Stimulated activated naive CD8-positive, alpha-beta T cell treated with anti-CD3 and anti-CD28 coated beads, Interleukin-15, Interleukin-2, amounts not matched to agents 100 ng/mL and 50 ng/mL, for 24 hours (primary cell): ENCODE results near the gene PINK1.

ENCODE experiments used
- H3K27ac Mint-ChIP-seq: one replicate; pipeline ENCODE4 v1.8.0; 2021; ENCODE audit warnings: mild to moderate bottlenecking, mixed read lengths
- H3K27me3 Mint-ChIP-seq: one replicate; pipeline ENCODE4 v1.8.0; 2021; ENCODE audit warnings: mixed read lengths
- H3K36me3 Mint-ChIP-seq: one replicate; pipeline ENCODE4 v1.8.0; 2021; ENCODE audit warnings: low read depth, mixed read lengths
- H3K4me1 Mint-ChIP-seq: one replicate; pipeline ENCODE4 v1.8.0; 2021; ENCODE audit warnings: low read depth, mixed read lengths
- H3K4me3 Mint-ChIP-seq: one replicate; pipeline ENCODE4 v1.8.0; 2021; ENCODE audit warnings: mild to moderate bottlenecking, mixed read lengths
- H3K9me3 Mint-ChIP-seq: one replicate; pipeline ENCODE4 v1.8.0; 2021; ENCODE audit warnings: mixed read lengths

The PINK1 gene

DNA sequence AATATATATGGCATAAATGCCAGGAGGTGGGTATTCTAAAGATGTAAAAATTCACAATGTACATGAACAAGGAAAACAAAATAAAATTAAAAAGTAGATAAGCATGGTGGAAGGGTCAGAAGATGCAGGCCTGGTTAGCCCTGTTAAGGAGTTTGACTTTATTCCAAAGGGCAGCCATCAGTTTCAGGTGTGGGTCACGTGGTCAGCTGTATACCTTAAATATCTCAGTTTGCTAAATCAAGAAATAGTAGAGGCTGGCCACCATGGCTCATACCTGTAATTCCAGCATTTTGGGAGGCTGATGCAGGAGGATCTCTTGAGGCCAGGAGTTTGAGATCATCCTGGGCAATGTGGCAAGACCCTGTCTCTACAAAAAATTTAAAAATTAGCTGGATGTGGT is 8.5 kb upstream of the PINK1 start:
- Mint-ChIP-seq H3K9me3 (peaks cover 3% of the 10 kb centered on the region), H3K27ac (no peak overlapping the region), H3K4me3 (no peak overlapping the region), H3K27me3 (peaks cover 27% of the 10 kb centered on the region), H3K4me1 (no peaks in the 10 kb centered on the region), H3K36me3 (no peaks in the 10 kb centered on the region)

DNA sequence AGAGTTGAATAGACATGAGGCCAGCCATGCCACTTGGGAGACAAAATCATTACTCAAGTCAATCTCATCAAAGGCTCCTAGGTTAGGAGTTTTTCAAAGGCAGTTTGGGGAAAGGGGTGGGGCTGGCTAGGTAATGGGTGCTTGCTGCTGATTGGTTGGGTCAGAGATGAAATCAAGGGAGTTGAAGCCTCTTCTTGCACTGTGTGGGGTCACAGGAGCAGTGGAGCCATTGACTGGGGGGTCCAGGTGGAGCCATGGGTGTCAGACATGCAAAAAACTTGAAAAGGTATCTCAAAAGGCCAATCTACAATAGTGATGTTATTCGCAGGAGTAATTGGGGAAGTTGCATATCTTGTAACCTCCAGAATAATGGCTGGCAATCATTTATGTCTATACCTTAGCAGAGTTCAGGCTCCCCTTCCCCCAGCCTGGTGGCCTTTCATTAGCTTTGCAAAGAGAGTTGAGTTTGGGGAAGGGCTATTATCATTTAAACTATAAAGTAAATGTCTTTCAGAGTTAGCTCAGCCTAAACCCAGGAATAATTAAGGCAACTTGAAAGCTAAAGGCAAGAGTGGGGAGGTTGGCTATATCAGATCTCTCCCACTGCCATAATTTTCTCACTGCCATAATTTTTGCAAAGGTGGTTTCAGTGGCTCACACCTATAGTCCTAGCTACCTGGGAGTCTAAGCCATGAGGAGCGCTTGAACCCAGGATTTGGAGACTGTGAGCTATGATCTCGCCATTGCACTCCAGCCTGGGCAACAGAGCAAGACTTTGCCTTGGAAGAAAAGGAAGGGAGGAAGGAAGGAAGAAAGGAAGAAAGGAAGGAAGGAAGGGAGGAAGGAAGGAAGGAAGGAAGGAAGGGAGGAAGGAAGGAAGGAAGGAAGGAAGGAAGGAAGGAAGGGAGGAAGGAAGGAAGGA is 7.8 kb upstream of the PINK1 start:
- no peak overlapping the region for H3K27ac Mint-ChIP-seq
- peaks cover 3% of the 10 kb centered on the region for H3K9me3 Mint-ChIP-seq
- no peaks in the 10 kb centered on the region for H3K4me1 Mint-ChIP-seq
- peaks cover 24% of the 10 kb centered on the region for H3K27me3 Mint-ChIP-seq
- no peak overlapping the region for H3K4me3 Mint-ChIP-seq
- H3K36me3 Mint-ChIP-seq, result no peaks in the 10 kb centered on the region

DNA sequence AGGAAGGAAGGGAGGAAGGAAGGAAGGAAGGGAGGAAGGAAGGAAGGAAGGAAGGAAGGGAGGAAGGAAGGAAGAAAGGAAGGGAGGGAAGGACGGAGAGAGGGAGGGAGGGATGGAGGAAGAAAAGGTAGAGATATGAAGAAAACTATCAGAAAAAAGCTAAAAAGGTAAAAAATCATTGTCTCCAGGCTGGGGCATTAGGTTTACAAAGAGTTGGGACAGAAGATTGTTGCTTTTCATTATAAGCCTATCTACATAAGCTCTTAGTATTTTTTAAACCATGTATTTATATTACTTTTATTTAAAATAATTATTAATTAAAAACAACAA is 7.2 kb upstream of the PINK1 start:
- H3K27me3 Mint-ChIP-seq, result peaks cover 24% of the 10 kb centered on the region
- H3K9me3 Mint-ChIP-seq, result peaks cover 3% of the 10 kb centered on the region
- H3K4me3 Mint-ChIP-seq, result no peak overlapping the region
- H3K4me1 Mint-ChIP-seq, result no peaks in the 10 kb centered on the region
- no peaks in the 10 kb centered on the region for H3K36me3 Mint-ChIP-seq
- H3K27ac Mint-ChIP-seq, result no peak overlapping the region

DNA sequence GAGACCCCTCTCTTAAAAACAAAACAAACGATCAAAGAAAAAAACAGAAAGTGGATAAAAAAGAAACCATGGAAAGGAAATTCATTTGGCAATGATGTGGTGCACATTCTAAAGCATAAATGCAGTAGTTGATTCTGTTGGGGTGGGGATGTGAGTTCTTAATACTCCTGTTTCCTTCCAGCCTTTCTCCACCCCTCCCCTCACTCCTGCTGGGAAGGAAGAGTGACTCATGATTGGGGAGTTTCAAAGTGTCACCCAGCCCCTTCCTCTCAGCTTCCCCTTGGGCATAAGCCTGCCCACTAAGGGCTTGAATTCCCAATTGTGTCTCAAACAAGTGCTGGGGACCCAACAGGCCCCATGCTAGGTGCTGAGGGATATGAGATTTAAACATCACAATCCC is 6.7 kb upstream of the PINK1 start:
- Mint-ChIP-seq H3K27me3 (peaks cover 24% of the 10 kb centered on the region), H3K27ac (no peak overlapping the region), H3K9me3 (peaks cover 3% of the 10 kb centered on the region), H3K4me3 (no peak overlapping the region), H3K4me1 (no peaks in the 10 kb centered on the region), H3K36me3 (no peaks in the 10 kb centered on the region)

DNA sequence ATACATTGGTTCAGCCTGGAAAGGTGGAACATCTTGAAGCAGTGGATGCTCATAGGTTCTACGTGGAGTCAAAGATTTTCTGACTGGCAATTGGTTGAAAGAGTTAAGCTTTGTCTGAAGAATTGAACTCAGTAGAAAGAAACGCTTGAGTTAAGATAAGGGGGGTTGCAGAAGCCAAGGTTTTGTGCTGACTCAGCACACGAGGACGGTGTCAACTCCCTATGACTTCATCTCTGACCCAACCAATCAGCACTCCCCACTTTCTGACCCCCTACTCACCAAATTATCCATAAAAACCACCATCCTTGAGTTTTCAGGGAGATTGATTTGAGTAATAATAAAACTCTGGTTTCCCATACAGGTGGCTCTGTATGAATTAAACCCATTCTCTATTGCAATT is 2.5 kb upstream of the PINK1 start:
- H3K27ac Mint-ChIP-seq, result no peak overlapping the region
- peaks cover 12% of the 10 kb centered on the region for H3K4me1 Mint-ChIP-seq
- peaks cover 20% of the 10 kb centered on the region for H3K27me3 Mint-ChIP-seq
- no peak overlapping the region for H3K4me3 Mint-ChIP-seq
- H3K36me3 Mint-ChIP-seq, result no peaks in the 10 kb centered on the region
- peaks cover 3% of the 10 kb centered on the region for H3K9me3 Mint-ChIP-seq

DNA sequence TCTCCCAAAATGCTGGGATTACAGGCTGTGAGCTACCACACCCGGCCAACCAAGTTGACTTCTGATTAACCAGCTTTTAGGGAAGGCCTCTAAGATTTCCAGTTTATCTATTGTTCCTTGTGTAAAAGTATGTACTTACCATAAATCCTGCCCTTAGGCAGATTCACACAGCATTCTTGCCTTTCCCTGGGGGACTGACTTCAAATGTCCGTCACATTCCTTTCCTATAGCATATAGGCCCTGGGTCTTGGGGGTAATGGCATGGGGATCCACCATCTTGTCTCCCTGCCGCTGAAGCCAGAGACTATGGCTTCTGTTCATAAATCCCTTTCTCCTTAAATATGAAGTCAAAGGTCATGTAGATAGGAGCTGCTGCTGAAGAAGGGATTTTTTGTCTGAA is 872 bp upstream of the PINK1 start:
- Mint-ChIP-seq H3K4me1 (peaks cover 12% of the 10 kb centered on the region), H3K36me3 (no peaks in the 10 kb centered on the region), H3K4me3 (peak overlapping the region; percentile 67), H3K27me3 (peaks cover 10% of the 10 kb centered on the region), H3K9me3 (peaks cover 1% of the 10 kb centered on the region), H3K27ac (no peak overlapping the region)

DNA sequence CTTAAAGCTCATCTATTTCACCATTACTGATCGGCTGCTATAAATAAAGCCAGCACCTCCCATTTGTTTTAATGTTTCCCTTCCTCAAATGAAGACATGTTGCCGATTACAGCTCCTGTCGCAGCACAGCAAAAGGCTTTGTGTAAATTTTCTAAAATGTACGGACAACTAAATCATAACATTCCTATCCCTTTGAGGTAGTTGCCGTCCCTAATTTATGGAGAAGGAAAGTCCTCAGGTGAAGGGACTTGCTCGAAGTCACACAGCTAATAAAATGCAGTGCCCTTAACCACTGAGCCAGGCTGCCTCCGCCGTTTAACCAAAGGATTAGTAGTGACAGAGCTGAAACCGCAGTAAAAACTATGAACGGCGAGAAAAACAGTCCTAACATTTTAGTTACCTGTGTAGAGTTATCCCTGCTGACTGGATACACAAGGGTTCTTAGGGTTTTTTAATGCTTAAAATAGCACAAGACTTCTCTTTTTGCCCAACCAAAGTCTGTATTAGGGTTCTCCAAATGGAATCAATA is 871 bp downstream of the PINK1 start:
- no peak overlapping the region for H3K27ac Mint-ChIP-seq
- peaks cover 12% of the 10 kb centered on the region for H3K4me1 Mint-ChIP-seq
- H3K9me3 Mint-ChIP-seq, result no peaks in the 10 kb centered on the region
- no peaks in the 10 kb centered on the region for H3K27me3 Mint-ChIP-seq
- H3K4me3 Mint-ChIP-seq, result peak overlapping the region; percentile 83
- peaks cover 3% of the 10 kb centered on the region for H3K36me3 Mint-ChIP-seq

DNA sequence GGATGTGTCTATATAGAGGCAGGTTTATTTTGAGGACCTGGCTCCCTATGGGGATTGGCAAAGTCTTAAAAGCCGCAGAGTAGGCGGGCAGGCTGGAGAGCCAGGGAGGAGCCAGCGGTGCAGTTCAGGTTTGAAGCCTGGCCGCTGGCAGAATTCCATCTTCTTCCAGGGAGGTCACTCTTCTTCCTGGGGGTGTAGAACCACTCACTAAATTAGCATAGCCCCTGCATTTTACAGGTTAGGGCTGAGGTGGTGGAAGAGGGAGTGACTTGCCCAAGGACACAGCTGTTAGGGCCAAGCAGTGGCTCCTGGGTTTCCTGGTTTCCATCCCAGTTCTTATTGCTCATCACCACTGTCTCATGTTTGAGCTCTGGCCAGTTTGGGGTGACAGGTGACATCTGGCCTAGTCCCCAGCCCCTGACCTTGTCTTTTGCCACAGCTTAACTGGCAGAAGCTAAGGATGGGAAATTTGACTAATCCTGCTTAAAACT is 1.4 kb downstream of the PINK1 start:
- H3K9me3 Mint-ChIP-seq, result no peaks in the 10 kb centered on the region
- H3K4me3 Mint-ChIP-seq, result peak overlapping the region; percentile 83
- no peaks in the 10 kb centered on the region for H3K27me3 Mint-ChIP-seq
- no peak overlapping the region for H3K27ac Mint-ChIP-seq
- peaks cover 5% of the 10 kb centered on the region for H3K36me3 Mint-ChIP-seq
- peaks cover 12% of the 10 kb centered on the region for H3K4me1 Mint-ChIP-seq

DNA sequence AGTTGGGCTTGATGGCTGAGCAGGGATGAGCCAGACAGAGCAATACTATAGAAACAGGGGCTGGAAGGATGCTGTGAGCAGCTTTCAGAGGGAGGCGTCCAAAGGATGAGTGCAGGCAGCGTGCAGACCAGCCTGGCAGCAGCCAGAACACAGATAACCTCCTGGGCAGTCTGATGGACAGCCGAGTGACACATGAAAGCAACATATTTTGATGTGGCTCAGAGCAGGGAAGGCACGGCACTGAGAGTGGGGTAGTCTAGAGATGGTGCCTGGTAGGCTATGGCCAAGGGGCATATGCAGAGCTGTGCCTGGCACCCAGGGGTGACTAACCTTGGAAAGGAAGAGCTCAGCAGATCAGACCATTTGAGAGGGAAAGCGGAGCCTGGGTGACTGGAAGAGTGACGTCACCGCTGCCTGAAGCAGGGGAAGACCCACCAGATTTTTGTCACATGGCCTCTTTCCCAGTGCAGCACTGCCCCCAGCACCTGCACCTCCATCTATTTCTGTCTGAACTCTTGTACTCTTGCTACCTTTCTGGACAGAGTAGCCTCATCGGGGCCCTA is 3.6 kb downstream of the PINK1 start:
- no peaks in the 10 kb centered on the region for H3K9me3 Mint-ChIP-seq

DNA sequence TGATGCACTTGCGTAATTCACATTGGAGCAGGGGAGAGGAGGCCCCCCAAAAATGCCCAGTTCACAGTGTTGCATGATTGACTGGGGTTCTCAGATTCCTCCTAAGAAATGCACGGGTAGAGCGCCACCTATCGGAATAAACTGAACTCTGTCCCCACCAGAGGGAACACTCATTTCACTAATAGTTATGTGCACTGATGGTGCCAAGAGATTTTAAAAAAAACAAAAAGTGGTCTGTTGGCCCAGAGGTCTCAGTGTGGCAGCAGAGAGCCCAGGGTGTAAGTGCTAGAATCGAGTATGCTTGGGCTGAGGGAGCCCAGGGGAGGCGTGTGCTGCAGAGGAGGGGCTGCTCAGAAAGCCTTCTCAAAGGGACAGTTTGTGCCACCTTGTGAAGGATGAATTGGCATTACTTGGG is 6.9 kb downstream of the PINK1 start:
- Mint-ChIP-seq H3K36me3 (peaks cover 5% of the 10 kb centered on the region), H3K27ac (no peak overlapping the region), H3K4me3 (no peak overlapping the region), H3K9me3 (no peaks in the 10 kb centered on the region), H3K27me3 (no peaks in the 10 kb centered on the region), H3K4me1 (no peaks in the 10 kb centered on the region)

More for the DNA sequence above, 3.6 kb downstream of the PINK1 start:
- Mint-ChIP-seq H3K27me3 (no peaks in the 10 kb centered on the region), H3K36me3 (peaks cover 5% of the 10 kb centered on the region), H3K4me3 (no peak overlapping the region), H3K27ac (no peak overlapping the region), H3K4me1 (peaks cover 12% of the 10 kb centered on the region)

DNA sequence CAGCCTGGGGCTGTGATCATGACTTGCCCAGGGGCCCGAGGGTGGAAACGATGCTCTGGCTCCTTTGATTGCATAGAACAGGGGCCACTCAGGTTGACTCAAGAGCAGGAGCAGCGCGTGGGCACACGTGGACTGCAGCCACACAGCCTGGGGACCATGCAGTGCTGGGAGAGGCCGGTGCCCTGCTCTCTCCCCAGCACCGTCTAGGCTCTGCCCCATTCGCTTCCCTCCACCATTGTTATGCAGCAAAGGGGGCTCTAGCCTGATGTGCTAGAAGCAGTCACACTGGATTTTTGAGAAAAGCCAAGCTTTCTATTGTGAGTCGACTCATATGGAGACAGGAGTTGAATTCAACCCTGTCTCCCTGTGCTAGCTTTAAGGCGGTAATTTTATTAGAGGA is 8.7 kb downstream of the PINK1 start:
- Mint-ChIP-seq H3K9me3 (no peaks in the 10 kb centered on the region), H3K27ac (no peak overlapping the region), H3K36me3 (peaks cover 5% of the 10 kb centered on the region), H3K4me3 (no peak overlapping the region), H3K27me3 (no peaks in the 10 kb centered on the region), H3K4me1 (no peaks in the 10 kb centered on the region)

DNA sequence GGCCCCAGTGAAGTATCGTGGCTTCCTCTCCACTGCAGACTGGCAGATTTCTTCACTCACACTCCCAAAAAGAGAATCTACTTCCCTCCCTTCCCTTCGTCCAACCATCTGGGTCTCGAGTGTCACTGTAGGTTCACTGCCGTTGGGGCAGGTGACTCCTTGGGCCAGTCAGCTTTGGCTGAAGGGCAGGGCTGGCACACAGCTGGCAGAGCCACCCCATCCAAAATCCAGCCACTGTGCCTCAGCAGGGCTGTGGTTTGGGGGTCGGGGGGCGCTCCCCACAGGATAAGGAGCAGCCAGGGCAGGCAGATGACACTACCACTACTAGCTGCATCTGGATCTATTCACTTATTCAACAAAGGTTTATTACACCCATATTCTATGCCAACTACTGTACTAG is 9.8 kb downstream of the PINK1 start:
- Mint-ChIP-seq H3K36me3 (peaks cover 5% of the 10 kb centered on the region), H3K27me3 (no peaks in the 10 kb centered on the region), H3K4me3 (no peak overlapping the region), H3K27ac (no peak overlapping the region), H3K9me3 (no peaks in the 10 kb centered on the region), H3K4me1 (no peaks in the 10 kb centered on the region)

DNA sequence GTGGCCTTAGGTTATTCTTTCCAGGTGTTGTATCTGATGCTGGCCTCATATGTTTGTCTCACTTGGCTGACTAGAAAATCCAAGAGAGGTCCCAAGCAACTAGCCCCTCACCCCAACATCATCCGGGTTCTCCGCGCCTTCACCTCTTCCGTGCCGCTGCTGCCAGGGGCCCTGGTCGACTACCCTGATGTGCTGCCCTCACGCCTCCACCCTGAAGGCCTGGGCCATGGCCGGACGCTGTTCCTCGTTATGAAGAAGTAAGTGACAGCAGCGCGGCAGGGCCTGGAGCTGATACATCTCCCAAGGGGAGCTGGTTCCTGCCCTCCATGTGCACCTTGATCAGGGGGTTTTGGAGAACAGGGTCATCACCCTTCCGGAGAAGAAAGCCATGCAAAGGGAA is 11.2 kb downstream of the PINK1 start:
- Mint-ChIP-seq H3K27me3 (no peaks in the 10 kb centered on the region), H3K27ac (no peak overlapping the region), H3K9me3 (no peaks in the 10 kb centered on the region), H3K4me1 (no peaks in the 10 kb centered on the region), H3K36me3 (peaks cover 5% of the 10 kb centered on the region), H3K4me3 (no peak overlapping the region)

DNA sequence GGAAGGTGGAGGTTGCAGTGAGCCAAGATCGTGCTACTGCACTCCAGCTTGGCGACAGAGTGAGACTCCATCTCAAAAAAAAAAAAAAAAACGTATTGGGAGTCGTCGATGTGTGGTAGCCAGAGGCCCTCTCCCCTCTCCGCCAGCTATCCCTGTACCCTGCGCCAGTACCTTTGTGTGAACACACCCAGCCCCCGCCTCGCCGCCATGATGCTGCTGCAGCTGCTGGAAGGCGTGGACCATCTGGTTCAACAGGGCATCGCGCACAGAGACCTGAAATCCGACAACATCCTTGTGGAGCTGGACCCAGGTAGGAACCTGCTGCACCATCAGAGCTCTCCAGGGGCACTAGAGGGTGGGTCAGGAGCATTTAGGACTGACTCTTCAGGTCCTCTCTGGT is 12.2 kb downstream of the PINK1 start:
- Mint-ChIP-seq H3K36me3 (peaks cover 14% of the 10 kb centered on the region), H3K4me1 (no peaks in the 10 kb centered on the region), H3K4me3 (no peak overlapping the region), H3K9me3 (no peaks in the 10 kb centered on the region), H3K27me3 (no peaks in the 10 kb centered on the region), H3K27ac (no peak overlapping the region)

DNA sequence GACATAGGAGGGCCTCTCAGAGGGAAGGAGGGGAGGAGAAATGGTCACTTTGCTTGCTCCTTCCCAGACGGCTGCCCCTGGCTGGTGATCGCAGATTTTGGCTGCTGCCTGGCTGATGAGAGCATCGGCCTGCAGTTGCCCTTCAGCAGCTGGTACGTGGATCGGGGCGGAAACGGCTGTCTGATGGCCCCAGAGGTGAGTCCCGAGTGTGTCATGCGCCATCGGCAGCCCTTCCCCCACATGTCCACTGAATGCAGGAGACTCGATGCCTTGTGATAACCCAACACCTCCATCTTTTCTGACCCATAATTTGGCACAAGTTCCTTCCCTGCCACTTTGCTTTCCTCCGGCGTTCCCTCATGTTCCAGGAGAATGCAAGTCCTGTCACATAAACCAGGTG is 15.2 kb downstream of the PINK1 start:
- Mint-ChIP-seq H3K36me3 (peaks cover 40% of the 10 kb centered on the region), H3K4me1 (no peaks in the 10 kb centered on the region), H3K4me3 (no peak overlapping the region), H3K27ac (no peak overlapping the region), H3K9me3 (no peaks in the 10 kb centered on the region), H3K27me3 (no peaks in the 10 kb centered on the region)
